Activated CD8-positive, alpha-beta T cell treated with anti-CD3 and anti-CD28 coated beads, Interleukin-2, amount 10 ng/mL, durations not matched to agents 7 days and 5 days (primary cell): Measurements from ENCODE around the gene FAF2. TPM values are rescaled to one million over a fixed set of nuclear protein-coding genes. Genes with fewer than 3 reads are reported as not detected.
"Not testable (repeated sequence)": the region's sequence is repeated elsewhere in the genome, so short reads cannot be mapped to it uniquely, and the experiment has no call there.

Experiments
- ATAC-seq: fragments of 150-1000 bp; cut with Tn5 transposase; one replicate; pipeline ENCODE4 v1.10.0; 2021; ENCODE audit warnings: moderate library complexity
- CTCF ChIA-PET: fragments of 350-600 bp; sonication (Branson Sonifier 250); formaldehyde crosslinking; loops from one replicate; lab custom pipeline; 2021; ENCODE audit warnings: antibody characterized with exemption; lab: Charles Lee
- POLR2A ChIA-PET: fragments of 350-600 bp; sonication (Branson Sonifier 250); formaldehyde crosslinking; loops from one replicate; lab custom pipeline; 2021; ENCODE audit warnings: antibody characterized with exemption; lab: Charles Lee
- DNase-seq: peaks from one replicate; pipeline ENCODE4 v3.0.0-alpha.2; 2020
- H3K27ac Mint-ChIP-seq: one replicate; pipeline ENCODE4 v1.8.0; 2021; ENCODE audit warnings: mild to moderate bottlenecking, mixed read lengths
- H3K27me3 Mint-ChIP-seq: one replicate; pipeline ENCODE4 v1.8.0; 2021; ENCODE audit warnings: low read depth, mixed read lengths
- H3K36me3 Mint-ChIP-seq: one replicate; pipeline ENCODE4 v1.8.0; 2021; ENCODE audit warnings: low read depth, mixed read lengths
- H3K4me1 Mint-ChIP-seq: one replicate; pipeline ENCODE4 v1.8.0; 2021; ENCODE audit warnings: low read depth, mixed read lengths
- H3K4me3 Mint-ChIP-seq: one replicate; pipeline ENCODE4 v1.8.0; 2021; ENCODE audit warnings: mild to moderate bottlenecking, mixed read lengths
- H3K9me3 Mint-ChIP-seq: one replicate; pipeline ENCODE4 v1.8.0; 2022; ENCODE audit warnings: mixed read lengths; ENCODE audit not compliant: insufficient read depth
- total RNA-seq, 2 experiments: library from RNA; stranded (reverse); gene quantifications; one replicate each; pipeline ENCODE4 v1.2.3, GENCODE V29; 2021

The FAF2 gene, protein sequence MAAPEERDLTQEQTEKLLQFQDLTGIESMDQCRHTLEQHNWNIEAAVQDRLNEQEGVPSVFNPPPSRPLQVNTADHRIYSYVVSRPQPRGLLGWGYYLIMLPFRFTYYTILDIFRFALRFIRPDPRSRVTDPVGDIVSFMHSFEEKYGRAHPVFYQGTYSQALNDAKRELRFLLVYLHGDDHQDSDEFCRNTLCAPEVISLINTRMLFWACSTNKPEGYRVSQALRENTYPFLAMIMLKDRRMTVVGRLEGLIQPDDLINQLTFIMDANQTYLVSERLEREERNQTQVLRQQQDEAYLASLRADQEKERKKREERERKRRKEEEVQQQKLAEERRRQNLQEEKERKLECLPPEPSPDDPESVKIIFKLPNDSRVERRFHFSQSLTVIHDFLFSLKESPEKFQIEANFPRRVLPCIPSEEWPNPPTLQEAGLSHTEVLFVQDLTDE
- 10 to 100 TPM; 31.3 to 31.4 TPM for total RNA-seq

DNA sequence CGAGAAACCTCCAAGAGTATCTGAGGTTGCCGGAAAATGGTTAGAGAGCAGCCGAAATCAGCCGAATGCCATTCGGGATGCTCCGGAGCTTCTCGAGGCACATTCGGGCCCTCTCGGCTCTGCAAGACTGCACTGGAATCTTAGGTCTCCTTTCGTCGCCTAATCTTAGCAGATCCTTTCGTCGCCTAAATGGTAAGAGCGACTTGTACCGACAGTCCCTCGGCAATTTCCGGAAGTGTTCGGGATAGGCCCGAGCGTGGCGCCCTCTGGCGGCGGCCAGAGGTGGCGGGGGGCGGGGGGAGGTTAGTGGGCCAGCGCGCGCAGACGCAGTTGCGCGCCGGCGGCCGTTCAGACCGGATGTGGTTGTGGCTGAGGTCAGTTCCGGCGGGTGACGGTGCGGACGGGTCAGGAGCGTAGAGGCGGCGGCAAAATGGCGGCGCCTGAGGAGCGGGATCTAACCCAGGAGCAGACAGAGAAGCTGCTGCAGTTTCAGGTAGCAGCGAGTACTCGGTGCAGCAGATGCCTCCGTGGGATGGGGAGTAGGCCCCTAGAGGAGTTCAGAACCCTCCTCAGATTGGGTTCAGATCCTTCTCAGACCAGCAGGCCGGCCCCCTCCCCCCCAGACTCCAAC is at the start of gene FAF2:
FAF2 (plus strand) TSS at position 408 of the 631 bp plus-strand sequence; CDS start at position 431, 23 bp downstream.
- peak; percentile 98 for ATAC-seq
- peak within 1 kb of the TSS; percentile 99 for H3K4me3 Mint-ChIP-seq
- no peaks in the 10 kb centered on the region for H3K9me3 Mint-ChIP-seq
- H3K27ac Mint-ChIP-seq: peak within 1 kb of the TSS; percentile 100
- H3K36me3 Mint-ChIP-seq: peaks cover 22% of the 10 kb centered on the region
- peaks cover 30% of the 10 kb centered on the region for H3K4me1 Mint-ChIP-seq
- DNase-seq: peak; percentile 97
- ChIA-PET CTCF (interaction anchor here (0.6 to 4.5 kb wide), 37 partner anchors 10 to 210 kb away, joined by 3 to 65 read pairs (median 4); partner anchors contain the start of genes ARL10, CLTB, RNF44 and TSPAN17), POLR2A (interaction anchor here (0.7 to 3.1 kb wide), 22 partner anchors 11 to 199 kb away, joined by 3 to 20 read pairs (median 4); partner anchors contain the start of genes CLTB and RNF44)
- H3K27me3 Mint-ChIP-seq: peaks cover 4% of the 10 kb centered on the region

DNA sequence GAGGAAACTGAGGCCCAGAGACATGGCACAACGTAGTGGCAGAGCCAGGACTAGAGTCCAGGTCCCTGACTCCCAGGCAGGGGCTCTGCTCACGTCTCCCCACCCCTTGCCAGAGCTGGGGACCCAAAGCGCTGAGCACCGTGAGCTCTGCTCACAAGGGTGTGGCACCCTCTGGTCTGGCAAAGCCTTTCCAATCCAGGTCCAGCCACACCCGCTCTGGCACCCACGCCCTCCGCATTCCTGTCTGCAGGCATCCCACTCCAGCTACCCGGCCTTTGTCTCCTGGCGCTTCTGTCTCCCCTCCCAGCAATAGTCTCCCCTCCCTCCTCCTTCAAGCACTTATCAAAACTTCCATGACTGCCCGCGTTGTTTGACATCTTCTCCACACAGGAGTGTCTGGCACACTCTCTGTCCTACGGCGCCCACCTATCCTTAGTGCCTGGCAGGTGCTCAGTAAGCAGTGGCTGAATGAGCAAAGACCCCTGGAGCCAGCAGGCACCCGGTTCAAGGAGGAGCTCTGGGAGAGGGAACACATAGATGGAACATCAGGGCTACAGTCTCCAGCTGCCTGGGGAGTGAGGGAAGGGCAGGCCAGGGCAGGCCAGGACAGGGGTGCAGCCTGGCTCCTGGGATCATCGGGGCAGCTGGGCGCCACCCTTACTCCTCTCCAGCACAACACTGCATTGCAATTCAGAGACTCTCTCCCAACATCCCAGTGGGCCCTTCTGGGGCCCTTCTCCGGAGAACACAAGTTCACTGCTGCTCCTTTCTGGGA is 47.6 kb upstream of the FAF2 start:
- CTCF ChIA-PET: no interaction called here
- Mint-ChIP-seq H3K4me3 (no peak overlapping the region), H3K36me3 (peaks cover 2% of the 10 kb centered on the region), H3K9me3 (no peaks in the 10 kb centered on the region), H3K27me3 (no peaks in the 10 kb centered on the region), H3K4me1 (no peaks in the 10 kb centered on the region), H3K27ac (no peak overlapping the region)
- POLR2A ChIA-PET: no interaction called here
- no peak for ATAC-seq
- DNase-seq: no peak

DNA sequence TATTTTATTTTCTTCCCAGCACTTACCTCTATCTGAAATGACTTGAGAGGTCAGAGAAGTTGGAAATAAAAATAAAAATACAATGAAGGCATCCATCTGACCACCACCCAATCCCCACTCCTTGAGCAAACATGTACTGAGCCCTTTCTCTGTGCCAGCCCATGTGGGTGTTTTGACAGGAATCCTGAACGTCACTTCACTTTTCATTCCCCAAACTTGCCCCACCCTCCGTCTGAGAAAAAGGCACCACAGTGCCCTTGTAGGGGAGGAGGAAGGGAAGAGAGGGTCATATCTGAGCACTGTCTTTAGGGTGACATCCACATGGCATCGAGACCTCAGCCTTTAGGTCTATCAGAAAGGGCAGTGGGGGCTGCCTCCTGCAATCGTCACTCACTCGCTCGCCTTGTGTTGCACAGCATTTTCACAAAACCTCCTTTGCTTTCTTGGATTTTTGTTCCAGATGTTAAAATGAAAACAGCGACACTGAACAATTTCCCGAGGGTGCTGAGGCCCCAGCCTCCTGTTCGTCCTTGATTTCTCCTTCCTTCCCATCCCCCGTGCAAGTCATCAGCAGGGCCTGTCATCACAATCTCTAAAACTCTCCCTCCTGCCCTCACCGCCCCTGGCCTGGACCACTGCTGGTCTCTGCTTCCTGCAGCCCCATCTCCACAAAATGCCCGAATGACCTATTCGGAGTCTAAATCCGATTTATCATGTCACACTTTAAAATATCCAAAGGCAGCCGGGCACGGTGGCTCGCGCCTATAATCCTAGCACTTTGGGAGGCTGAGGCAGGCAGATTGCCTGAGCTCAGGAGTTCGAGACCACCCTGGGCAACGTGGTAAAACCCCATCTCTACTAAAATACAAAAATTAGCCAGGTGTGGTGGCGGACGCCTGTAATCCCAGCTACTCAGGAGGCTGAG is 46.6 kb upstream of the FAF2 start:
- Mint-ChIP-seq H3K4me3 (no peak overlapping the region), H3K9me3 (no peaks in the 10 kb centered on the region), H3K36me3 (peaks cover 5% of the 10 kb centered on the region), H3K27me3 (no peaks in the 10 kb centered on the region), H3K4me1 (no peaks in the 10 kb centered on the region), H3K27ac (no peak overlapping the region)
- DNase-seq (no peak), ATAC-seq (no peak)
- ChIA-PET CTCF (no interaction called here), POLR2A (no interaction called here)

DNA sequence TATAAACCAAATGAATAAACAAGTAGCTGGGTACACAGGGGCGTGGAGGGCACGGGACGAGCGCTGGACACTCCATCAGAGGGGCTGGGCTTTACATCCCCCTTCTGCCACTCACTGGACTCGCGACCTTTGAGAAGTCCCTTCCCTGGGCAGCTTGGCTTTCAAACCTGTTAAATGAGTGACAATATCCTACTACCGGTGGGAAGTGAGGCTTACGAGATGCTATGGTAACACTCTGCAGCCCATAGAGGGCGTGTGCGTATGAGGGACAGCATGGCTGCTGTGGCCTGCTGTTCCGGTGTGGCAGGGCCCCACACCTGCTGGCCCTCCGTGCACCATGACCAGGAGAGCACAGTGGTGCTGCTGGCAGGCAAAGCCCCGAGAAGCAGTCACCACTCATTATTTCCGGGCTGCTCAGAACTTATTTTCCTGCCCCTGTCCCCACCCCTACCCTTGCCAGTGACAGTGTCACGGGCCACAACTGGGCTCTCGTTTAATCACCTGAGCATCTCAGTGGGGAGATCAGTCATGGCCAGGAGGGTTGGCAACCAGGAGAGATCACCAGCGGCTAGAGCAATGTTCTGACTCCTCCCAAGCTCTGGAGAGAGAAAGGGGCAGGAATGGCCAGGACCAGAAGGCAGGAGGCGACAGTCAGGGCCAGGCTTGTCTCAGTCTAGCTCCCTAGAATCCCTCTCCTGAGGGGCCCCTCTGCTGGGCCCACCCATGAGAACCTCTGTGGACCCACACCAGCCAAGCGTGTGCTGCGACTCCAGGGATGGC is 42.3 kb upstream of the FAF2 start:
- H3K27ac Mint-ChIP-seq: no peak overlapping the region
- ATAC-seq (no peak), DNase-seq (no peak)
- H3K36me3 Mint-ChIP-seq: peaks cover 14% of the 10 kb centered on the region
- POLR2A ChIA-PET: interaction anchor here (1.1 kb wide), 1 partner anchor 10 kb away, joined by 5 read pairs; no protein-coding TSS in a partner anchor
- H3K27me3 Mint-ChIP-seq: no peaks in the 10 kb centered on the region
- CTCF ChIA-PET: interaction anchor here (0.9 to 4.3 kb wide), 2 partner anchors 11 to 25 kb away, joined by 3 to 19 read pairs; partner anchors contain the start of gene CLTB
- no peaks in the 10 kb centered on the region for H3K4me1 Mint-ChIP-seq
- H3K4me3 Mint-ChIP-seq: no peak overlapping the region
- H3K9me3 Mint-ChIP-seq: no peaks in the 10 kb centered on the region

DNA sequence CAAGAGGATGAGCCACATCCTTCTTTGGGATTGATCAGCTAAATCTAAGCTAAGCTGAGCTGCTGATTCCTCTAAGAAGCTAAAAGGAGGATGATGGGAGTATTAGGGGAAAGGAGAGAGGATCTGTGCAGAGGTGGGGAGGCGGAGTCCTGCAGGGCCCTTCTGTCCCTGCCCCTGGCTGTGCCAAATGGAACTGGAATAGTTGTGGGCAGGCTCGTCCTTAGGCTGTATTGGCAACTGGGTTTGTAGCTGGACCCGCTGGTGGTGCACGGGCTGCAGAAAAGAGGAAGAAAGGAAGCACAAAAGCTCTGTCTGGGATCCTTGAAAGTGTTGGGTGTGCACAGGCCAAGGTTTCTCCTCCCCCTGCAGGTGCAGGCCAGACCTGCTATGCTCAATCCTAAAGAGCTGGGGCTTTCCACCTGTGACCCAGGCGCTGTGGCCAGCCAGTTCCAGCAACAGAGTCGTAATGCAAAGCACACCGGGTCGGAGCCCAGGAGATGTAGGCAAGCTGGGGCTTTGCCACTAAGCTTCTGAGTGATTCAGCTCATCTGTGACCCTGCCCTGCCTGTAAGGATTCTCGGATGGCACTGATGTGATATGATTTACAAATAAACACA is 41.6 kb upstream of the FAF2 start:
- Mint-ChIP-seq H3K4me1 (no peaks in the 10 kb centered on the region), H3K36me3 (peaks cover 14% of the 10 kb centered on the region), H3K27ac (peak overlapping the region; percentile 30), H3K9me3 (no peaks in the 10 kb centered on the region), H3K27me3 (no peaks in the 10 kb centered on the region), H3K4me3 (no peak overlapping the region)
- ChIA-PET POLR2A (interaction anchor here (1.1 kb wide), 1 partner anchor 9 kb away, joined by 5 read pairs; no protein-coding TSS in a partner anchor), CTCF (interaction anchor here (0.8 to 4.3 kb wide), 3 partner anchors 10 to 677 kb away, joined by 3 to 19 read pairs (median 3); partner anchors contain the start of gene CLTB)
- no peak for DNase-seq
- no peak for ATAC-seq

DNA sequence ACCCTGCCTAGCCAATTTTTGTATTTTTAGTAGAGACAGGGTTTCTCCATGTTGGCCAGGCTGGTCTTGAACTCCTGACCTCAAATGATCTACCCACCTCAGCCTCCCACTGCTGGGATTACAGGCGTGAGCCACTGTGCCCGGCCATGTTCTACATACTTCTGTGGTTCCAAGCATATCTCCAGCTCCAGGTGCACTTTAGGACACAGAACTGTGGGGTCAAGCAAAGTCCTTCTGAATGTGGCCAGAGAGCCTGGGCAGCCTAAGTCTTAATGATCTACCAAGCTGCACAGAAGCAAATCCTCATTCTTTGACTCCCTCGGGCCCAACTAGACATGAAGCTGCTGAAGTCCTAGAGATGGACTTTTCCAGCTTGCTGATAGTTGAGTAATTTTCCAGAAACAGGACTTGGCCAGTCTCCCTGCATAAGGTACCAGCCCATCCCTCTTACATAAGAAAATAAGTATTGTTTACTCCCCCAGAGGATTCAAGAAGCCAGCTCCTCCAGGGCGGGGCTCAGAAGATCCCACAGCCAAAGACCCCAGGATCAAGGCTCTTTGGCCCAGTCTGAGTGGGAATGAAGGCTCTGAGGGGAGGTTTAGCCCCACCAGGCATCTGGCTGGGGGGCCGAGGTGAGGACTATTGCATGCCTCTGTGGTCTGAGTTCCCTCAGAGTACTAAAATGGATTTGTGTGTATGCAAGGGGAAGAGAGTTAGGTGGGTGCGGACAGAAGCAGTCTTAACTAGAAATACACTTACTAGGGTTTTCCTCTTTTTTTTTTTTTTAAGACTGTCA is 40.5 kb upstream of the FAF2 start:
- ChIA-PET CTCF (interaction anchor here (1.3 to 4.3 kb wide), 2 partner anchors 9 to 678 kb away, joined by 3 to 19 read pairs; partner anchors contain the start of gene CLTB), POLR2A (no interaction called here)
- Mint-ChIP-seq H3K9me3 (no peaks in the 10 kb centered on the region), H3K4me3 (no peak overlapping the region), H3K27ac (no peak overlapping the region), H3K27me3 (no peaks in the 10 kb centered on the region), H3K4me1 (peaks cover 1% of the 10 kb centered on the region), H3K36me3 (peaks cover 14% of the 10 kb centered on the region)
- no peak for ATAC-seq
- DNase-seq: no peak

DNA sequence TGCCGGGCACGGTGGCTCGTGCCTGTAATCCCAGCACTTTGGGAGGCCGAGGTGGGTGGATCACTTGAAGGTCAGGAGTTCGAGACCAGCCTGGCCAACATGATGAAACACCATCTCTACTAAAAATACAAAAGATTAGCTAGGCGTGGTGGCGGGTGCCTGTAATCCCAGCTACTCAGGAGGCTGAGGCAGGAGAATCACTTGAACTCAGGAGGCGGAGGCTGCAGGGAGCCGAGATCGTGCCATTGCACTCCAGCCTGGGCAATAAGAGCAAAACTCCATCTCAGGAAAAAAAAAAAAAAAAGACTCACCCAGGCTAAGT is 40.0 kb upstream of the FAF2 start:
- CTCF ChIA-PET: interaction anchor here (1.3 to 4.3 kb wide), 2 partner anchors 8 to 679 kb away, joined by 3 to 19 read pairs; partner anchors contain the start of gene CLTB
- H3K36me3 Mint-ChIP-seq: peaks cover 14% of the 10 kb centered on the region

DNA sequence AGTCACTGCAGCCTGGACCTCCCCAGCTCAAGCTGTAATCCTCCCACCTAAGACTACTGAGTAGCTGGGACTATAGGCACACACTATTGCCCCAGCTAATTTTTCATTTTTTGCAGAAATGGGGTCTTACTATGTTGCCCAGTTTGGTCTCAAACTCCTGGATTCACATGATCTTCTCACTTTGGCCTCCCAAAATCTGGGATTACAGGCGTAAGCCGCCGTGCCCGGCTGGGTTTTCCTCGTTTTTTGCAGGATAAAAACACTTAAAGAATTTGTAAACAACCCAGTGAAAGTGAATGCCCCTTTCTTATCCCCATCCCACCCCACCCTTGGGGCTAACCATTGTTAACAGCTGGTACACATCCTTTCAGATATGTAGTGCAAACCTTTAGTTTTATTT is 39.6 kb upstream of the FAF2 start:
- Mint-ChIP-seq H3K27me3 (no peaks in the 10 kb centered on the region), H3K4me1 (peaks cover 5% of the 10 kb centered on the region), H3K4me3 (no peak overlapping the region), H3K36me3 (peaks cover 14% of the 10 kb centered on the region), H3K27ac (no peak overlapping the region), H3K9me3 (no peaks in the 10 kb centered on the region)
- CTCF ChIA-PET: interaction anchor here (0.8 to 1.3 kb wide), 2 partner anchors 39 to 679 kb away, joined by 3 read pairs; no protein-coding TSS in a partner anchor
- no peak for DNase-seq
- no peak for ATAC-seq
- POLR2A ChIA-PET: no interaction called here

More for the DNA sequence above, 40.0 kb upstream of the FAF2 start:
- H3K27me3 Mint-ChIP-seq, H3K9me3 Mint-ChIP-seq, H3K27ac Mint-ChIP-seq, DNase-seq, H3K4me3 Mint-ChIP-seq, ATAC-seq, H3K4me1 Mint-ChIP-seq, POLR2A ChIA-PET: not testable (repeated sequence)

DNA sequence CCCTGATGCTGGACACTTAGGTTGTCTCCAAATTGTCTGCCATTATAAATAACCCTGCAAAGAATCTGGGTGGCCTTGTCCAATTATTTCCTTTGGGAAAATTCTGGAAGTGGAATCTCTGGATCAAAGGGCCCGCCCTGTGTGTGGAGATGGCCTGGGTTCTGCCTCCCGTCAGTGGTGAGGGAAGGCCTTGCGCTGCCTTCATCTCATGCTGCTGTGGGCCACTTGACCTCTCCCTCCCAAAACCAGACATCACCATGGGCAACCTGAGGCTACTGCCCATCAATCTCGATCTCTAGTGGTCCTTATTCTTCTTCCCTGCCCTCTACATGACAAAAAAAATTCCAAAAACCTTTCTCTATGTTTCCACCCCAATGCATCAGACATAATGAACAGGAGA is 38.4 kb upstream of the FAF2 start:
- ChIA-PET POLR2A (interaction anchor here (0.5 to 1.3 kb wide), 3 partner anchors 20 to 733 kb away, joined by 3 to 5 read pairs (median 4); partner anchors contain the start of gene FAF2), CTCF (interaction anchor here (1.4 kb wide), 1 partner anchor 38 kb away, joined by 5 read pairs; no protein-coding TSS in a partner anchor)
- Mint-ChIP-seq H3K27ac (no peak overlapping the region), H3K9me3 (no peaks in the 10 kb centered on the region), H3K4me3 (no peak overlapping the region), H3K36me3 (peaks cover 14% of the 10 kb centered on the region), H3K27me3 (no peaks in the 10 kb centered on the region), H3K4me1 (peaks cover 13% of the 10 kb centered on the region)
- ATAC-seq (no peak), DNase-seq (no peak)
